IPS DF 6.9 (cell line): ENCODE measurements around the gene SMKR1.
"Not testable (repeated sequence)": the region's sequence is repeated elsewhere in the genome, so short reads cannot be mapped to it uniquely, and the experiment has no call there.

Experiments
- DNase-seq: peaks from one replicate; pipeline ENCODE4 v3.0.0-alpha.2; 2013; ENCODE audit warnings: low read depth, low spot score
- H3K27ac ChIP-seq: one replicate; pipeline ENCODE4 v1.5.1; 2013; ENCODE audit warnings: low read length, control low read depth
- H3K27me3 ChIP-seq: 2 replicates; pipeline ENCODE4 v1.6.1; 2013; ENCODE audit warnings: mild to moderate bottlenecking, low read length; ENCODE audit not compliant: control insufficient read depth, insufficient read depth
- H3K36me3 ChIP-seq: 2 replicates; pipeline ENCODE4 v1.6.1; 2013; ENCODE audit warnings: low read length; ENCODE audit not compliant: control insufficient read depth, insufficient read depth
- H3K4me1 ChIP-seq: 2 replicates; pipeline ENCODE4 v1.6.1; 2013; ENCODE audit warnings: low read length; ENCODE audit not compliant: control insufficient read depth, insufficient read depth
- H3K4me3 ChIP-seq: 2 replicates; pipeline ENCODE4 v1.5.1; 2013; ENCODE audit warnings: mild to moderate bottlenecking, low read length
- H3K9me3 ChIP-seq: 2 replicates; pipeline ENCODE4 v1.6.1; 2013; ENCODE audit warnings: low read length, inconsistent platforms; ENCODE audit not compliant: control insufficient read depth, insufficient read depth
- WGBS: extraction: QIAGEN DNeasy Blood & Tissue Kit; methylation state at CpG from one replicate; pipeline ENCODE4 v1.1.7; 2013; ENCODE audit warnings: mixed read lengths, missing lambda C conversion rate; ENCODE audit not compliant: insufficient read length, insufficient coverage; 5-methylcytosine and 5-hydroxymethylcytosine counted together

The SMKR1 gene

GRCh38 chr7:129481376-129481775 is 21.0 kb upstream of the SMKR1 start:
- not testable (repeated sequence) for DNase-seq, H3K27me3 ChIP-seq, H3K4me3 ChIP-seq, H3K36me3 ChIP-seq, H3K9me3 ChIP-seq, H3K27ac ChIP-seq, H3K4me1 ChIP-seq
- WGBS, result no CpG with 5 or more reads among the region's 6 CpGs

GRCh38 chr7:129482781-129483180 is 19.6 kb upstream of the SMKR1 start:
- H3K36me3 ChIP-seq, result no peaks in the 10 kb centered on the region
- no CpG with 5 or more reads among the region's 8 CpGs for WGBS
- no peak for DNase-seq
- no peaks in the 10 kb centered on the region for H3K9me3 ChIP-seq
- H3K4me3 ChIP-seq, result no peak overlapping the region
- H3K27me3 ChIP-seq, result no peaks in the 10 kb centered on the region
- no peaks in the 10 kb centered on the region for H3K4me1 ChIP-seq
- H3K27ac ChIP-seq, result no peak overlapping the region

GRCh38 chr7:129489491-129489890 is 12.8 kb upstream of the SMKR1 start:
- Histone ChIP-seq H3K36me3 (no peaks in the 10 kb centered on the region), H3K4me1 (no peaks in the 10 kb centered on the region), H3K27ac (no peak overlapping the region), H3K4me3 (no peak overlapping the region), H3K9me3 (no peaks in the 10 kb centered on the region), H3K27me3 (no peaks in the 10 kb centered on the region)
- WGBS, result no CpG with 5 or more reads among the region's 3 CpGs
- DNase-seq, result no peak

- no peaks in the 10 kb centered on the region for H3K36me3 ChIP-seq
- no peaks in the 10 kb centered on the region for H3K4me1 ChIP-seq
- no peak for DNase-seq
- H3K9me3 ChIP-seq, result no peaks in the 10 kb centered on the region
- H3K27ac ChIP-seq, result no peak overlapping the region
- WGBS, result no CpG with 5 or more reads among the region's 2 CpGs
- no peak overlapping the region for H3K4me3 ChIP-seq
- no peaks in the 10 kb centered on the region for H3K27me3 ChIP-seq
Measured at GRCh38 chr7:129492391-129492790, 9.9 kb upstream of the SMKR1 start.

GRCh38 chr7:129493555-129493954 is 8.8 kb upstream of the SMKR1 start:
- no peaks in the 10 kb centered on the region for H3K27me3 ChIP-seq
- H3K9me3 ChIP-seq, result no peaks in the 10 kb centered on the region
- no peaks in the 10 kb centered on the region for H3K4me1 ChIP-seq
- no peaks in the 10 kb centered on the region for H3K36me3 ChIP-seq
- no CpG with 5 or more reads among the region's 1 CpG for WGBS
- no peak overlapping the region for H3K27ac ChIP-seq
- no peak overlapping the region for H3K4me3 ChIP-seq
- DNase-seq, result no peak

- Histone ChIP-seq H3K4me1 (no peaks in the 10 kb centered on the region), H3K9me3 (no peaks in the 10 kb centered on the region), H3K4me3 (no peak overlapping the region), H3K27me3 (no peaks in the 10 kb centered on the region), H3K27ac (no peak overlapping the region), H3K36me3 (no peaks in the 10 kb centered on the region)
- no CpG with 5 or more reads among the region's 5 CpGs for WGBS
- no peak for DNase-seq
Measured at GRCh38 chr7:129494041-129494440, 8.3 kb upstream of the SMKR1 start.

- DNase-seq, result no peak
- Histone ChIP-seq H3K9me3 (no peaks in the 10 kb centered on the region), H3K36me3 (no peaks in the 10 kb centered on the region), H3K27ac (no peak overlapping the region), H3K4me3 (no peak overlapping the region), H3K27me3 (no peaks in the 10 kb centered on the region), H3K4me1 (no peaks in the 10 kb centered on the region)
- WGBS, result no CpG with 5 or more reads among the region's 1 CpG
Measured at GRCh38 chr7:129495987-129496386, 6.3 kb upstream of the SMKR1 start.

- Histone ChIP-seq H3K27me3 (no peaks in the 10 kb centered on the region; the same call in 1 of the 2 replicates), H3K36me3 (no peaks in the 10 kb centered on the region), H3K9me3 (no peaks in the 10 kb centered on the region), H3K4me1 (no peaks in the 10 kb centered on the region), H3K27ac (no peak overlapping the region), H3K4me3 (no peak overlapping the region)
- no CpG with 5 or more reads among the region's 7 CpGs for WGBS
- DNase-seq, result no peak
Measured at GRCh38 chr7:129496653-129497052, 5.7 kb upstream of the SMKR1 start.

- Histone ChIP-seq H3K36me3 (no peaks in the 10 kb centered on the region), H3K4me3 (no peak overlapping the region), H3K4me1 (no peaks in the 10 kb centered on the region), H3K27ac (no peak overlapping the region), H3K9me3 (no peaks in the 10 kb centered on the region), H3K27me3 (no peaks in the 10 kb centered on the region; the same call in 1 of the 2 replicates)
- no peak for DNase-seq
- WGBS, result no CpG with 5 or more reads among the region's 4 CpGs
Measured at GRCh38 chr7:129497156-129497555, 5.2 kb upstream of the SMKR1 start.

- no peak overlapping the region for H3K27ac ChIP-seq
- H3K36me3 ChIP-seq, result no peaks in the 10 kb centered on the region
- no peaks in the 10 kb centered on the region for H3K9me3 ChIP-seq
- WGBS, result no CpG with 5 or more reads among the region's 1 CpG
- no peaks in the 10 kb centered on the region for H3K4me1 ChIP-seq
- no peaks in the 10 kb centered on the region; the same call in 1 of the 2 replicates for H3K27me3 ChIP-seq
- no peak for DNase-seq
- H3K4me3 ChIP-seq, result no peak overlapping the region
Measured at GRCh38 chr7:129498021-129498420, 4.3 kb upstream of the SMKR1 start.

GRCh38 chr7:129499999-129500398 is 2.3 kb upstream of the SMKR1 start:
- H3K4me3 ChIP-seq, result no peak overlapping the region
- WGBS, result no CpG with 5 or more reads among the region's 6 CpGs
- H3K27ac ChIP-seq, result no peak overlapping the region
- no peak for DNase-seq
- H3K36me3 ChIP-seq, result no peaks in the 10 kb centered on the region
- no peaks in the 10 kb centered on the region for H3K4me1 ChIP-seq
- H3K27me3 ChIP-seq, result peaks cover 2% of the 10 kb centered on the region; the same call in 1 of the 2 replicates
- H3K9me3 ChIP-seq, result no peaks in the 10 kb centered on the region
